Sigmoid colon (tissue), 4 donors: ENCODE measurements around the gene GOLGA8J.
"Not testable (repeated sequence)": the region's sequence is repeated elsewhere in the genome, so short reads cannot be mapped to it uniquely, and the experiment has no call there.

ENCODE experiments used
- CTCF ChIP-seq, 4 experiments: fragments of 450-650 bp in 3 of 4; fragments of 200-600 bp in 1 of 4; IDR thresholded peaks; one replicate each; pipeline ENCODE4 v1.5.1; 2016 to 2019; ENCODE audit warnings: antibody characterized with exemption in 4 of 4, mild to moderate bottlenecking in 3 of 4, moderate library complexity in 2 of 4
- EP300 ChIP-seq, 4 donors: sonication (generic); formaldehyde crosslinking; IDR thresholded peaks; one replicate each; pipeline ENCODE4 v1.6.1; 2017; ENCODE audit warnings: antibody characterized with exemption in 4 of 4
- POLR2A ChIP-seq, 2 donors: fragments of 450-650 bp; IDR thresholded peaks; one replicate each; pipeline ENCODE4 v1.6.1; 2016; ENCODE audit warnings: antibody characterized with exemption in 2 of 2, mild to moderate bottlenecking in 2 of 2, moderate library complexity in 2 of 2
- POLR2AphosphoS5 ChIP-seq, 4 donors: sonication (generic); formaldehyde crosslinking; IDR thresholded peaks; one replicate each; pipeline ENCODE4 v1.6.1; 2017; ENCODE audit warnings: antibody characterized with exemption in 4 of 4

- not testable (repeated sequence) for TF ChIP-seq CTCF, EP300, POLR2AphosphoS5, POLR2A (IDR thresholded peaks at IDR 0.05)
Measured at GRCh38 chr15:30103941-30104507, 21.3 kb downstream of the GOLGA8J start.
